GM23338 (cell line): ENCODE data around the gene CPM. TPM values are rescaled to one million over a fixed set of nuclear protein-coding genes. Genes with fewer than 3 reads are reported as not detected.

ENCODE experiments used
- ATAC-seq: fragments of 200-7000 bp; cut with Tn5 transposase; 3 replicates; pipeline ENCODE4 v1.9.1; 2020
- DNase-seq: peaks from one replicate; pipeline ENCODE4 v3.0.0-alpha.2; 2015; ENCODE audit warnings: low spot score
- H2AFZ ChIP-seq: fragments of 200-600 bp; sonication (generic); 2 replicates; pipeline ENCODE4 v1.8.0; 2016; ENCODE audit warnings: antibody characterized with exemption, mild to moderate bottlenecking, moderate library complexity
- H3F3A ChIP-seq: fragments of 200-600 bp; sonication (generic); replicated peaks from 2 replicates; pipeline ENCODE4 v1.8.0; 2017; ENCODE audit warnings: antibody characterized with exemption, mixed run types, low read depth
- H3K27ac ChIP-seq: fragments of 200-600 bp; sonication (generic); 2 replicates; pipeline ENCODE4 v1.6.1; 2016; ENCODE audit warnings: low read depth
- H3K27me3 ChIP-seq: fragments of 200-600 bp; sonication (generic); 2 replicates; pipeline ENCODE4 v1.8.0; 2016; ENCODE audit warnings: mild to moderate bottlenecking, mixed run types, moderate library complexity; ENCODE audit not compliant: insufficient read depth
- H3K36me3 ChIP-seq: fragments of 200-600 bp; sonication (generic); 2 replicates; pipeline ENCODE4 v1.8.0; 2016; ENCODE audit warnings: mild to moderate bottlenecking; ENCODE audit not compliant: insufficient read depth
- H3K4me1 ChIP-seq: fragments of 200-600 bp; sonication (generic); 2 replicates; pipeline ENCODE4 v1.8.0; 2016; ENCODE audit warnings: mild to moderate bottlenecking, moderate library complexity; ENCODE audit not compliant: insufficient read depth
- H3K4me2 ChIP-seq: fragments of 200-600 bp; sonication (generic); 2 replicates; pipeline ENCODE4 v1.7.1; 2017; ENCODE audit warnings: mixed run types
- H3K4me3 ChIP-seq: fragments of 200-600 bp; sonication (generic); 2 replicates; pipeline ENCODE4 v1.6.1; 2016; ENCODE audit warnings: mixed run types
- H3K79me2 ChIP-seq: fragments of 200-600 bp; sonication (generic); replicated peaks from 2 replicates; pipeline ENCODE4 v1.8.0; 2017; ENCODE audit warnings: mild to moderate bottlenecking; ENCODE audit not compliant: insufficient read depth
- H3K9me2 ChIP-seq: fragments of 200-600 bp; sonication (generic); 2 replicates; pipeline ENCODE4 v1.8.0; 2017; ENCODE audit not compliant: insufficient read depth
- H4K20me1 ChIP-seq: fragments of 200-600 bp; sonication (generic); replicated peaks from 2 replicates; pipeline ENCODE4 v1.8.0; 2017; ENCODE audit warnings: mild to moderate bottlenecking; ENCODE audit not compliant: insufficient read depth
- H3K27ac Mint-ChIP-seq: 2 replicates; pipeline ENCODE4 v1.8.0; 2020; ENCODE audit warnings: inconsistent platforms, mild to moderate bottlenecking, moderate library complexity, mixed read lengths
- H3K27me3 Mint-ChIP-seq: 3 replicates; pipeline ENCODE4 v1.8.0; 2022; ENCODE audit warnings: low read depth, mild to moderate bottlenecking, moderate library complexity, mixed read lengths, inconsistent platforms; ENCODE audit not compliant: insufficient read depth, poor library complexity
- H3K36me3 Mint-ChIP-seq: 3 replicates; pipeline ENCODE4 v1.8.0; 2021; ENCODE audit warnings: low read depth, mild to moderate bottlenecking, inconsistent platforms, moderate library complexity, mixed read lengths
- H3K4me1 Mint-ChIP-seq: 3 replicates; pipeline ENCODE4 v1.8.0; 2020; ENCODE audit warnings: mild to moderate bottlenecking, inconsistent platforms, mixed read lengths
- H3K4me3 Mint-ChIP-seq: 3 replicates; pipeline ENCODE4 v1.8.0; 2021; ENCODE audit warnings: moderate library complexity, mild to moderate bottlenecking, inconsistent platforms, mixed read lengths
- H3K9me3 Mint-ChIP-seq: 3 replicates; pipeline ENCODE4 v1.8.0; 2020; ENCODE audit warnings: moderate library complexity, mild to moderate bottlenecking, inconsistent platforms, mixed read lengths
- CREB1 ChIP-seq: fragments of 250-450 bp; sonication (Bioruptor Pico); IDR thresholded peaks from 2 replicates; pipeline ENCODE4 v1.5.0; 2020; ENCODE audit warnings: low read depth, mild to moderate bottlenecking, moderate library complexity
- CTCF ChIP-seq, 2 experiments: fragments of 200-600 bp in 1 of 2; sonication (generic) in 1 of 2; conservative IDR thresholded peaks; 2 replicates each; pipeline versions ENCODE4 v1.5.1 to v1.6.1; 2016 to 2017; ENCODE audit warnings: antibody characterized with exemption in 2 of 2, low read depth in 2 of 2, mild to moderate bottlenecking in 2 of 2, moderate library complexity in 1 of 2
- ETS1 ChIP-seq: IDR thresholded peaks from 2 replicates; pipeline ENCODE4 v1.6.1; 2016; ENCODE audit warnings: antibody characterized with exemption
- EZH2 ChIP-seq: fragments of 200-600 bp; sonication (generic); IDR thresholded peaks from one replicate; pipeline ENCODE4 v1.8.0; 2017; ENCODE audit warnings: antibody characterized with exemption, mild to moderate bottlenecking, low read depth; ENCODE audit not compliant: unreplicated experiment
- EZH2phosphoT487 ChIP-seq: fragments of 200-600 bp; sonication (generic); IDR thresholded peaks from one replicate; pipeline ENCODE4 v1.8.1; 2018; ENCODE audit warnings: antibody characterized with exemption; ENCODE audit not compliant: unreplicated experiment
- JUNB ChIP-seq: IDR thresholded peaks from one replicate; pipeline ENCODE4 v1.6.1; 2016; ENCODE audit warnings: antibody characterized with exemption; ENCODE audit not compliant: unreplicated experiment
- NANOG ChIP-seq: IDR thresholded peaks from 2 replicates; pipeline ENCODE4 v1.6.1; 2016; ENCODE audit warnings: antibody characterized with exemption, borderline replicate concordance
- POLR2AphosphoS5 ChIP-seq: IDR thresholded peaks from 2 replicates; pipeline ENCODE4 v1.6.1; 2016; ENCODE audit warnings: antibody characterized with exemption, low read depth
- REST ChIP-seq: IDR thresholded peaks from one replicate; pipeline ENCODE4 v1.6.1; 2018; ENCODE audit warnings: antibody characterized with exemption; ENCODE audit not compliant: unreplicated experiment
- STAT1 ChIP-seq: IDR thresholded peaks from one replicate; pipeline ENCODE4 v1.6.1; 2016; ENCODE audit warnings: antibody characterized with exemption; ENCODE audit not compliant: unreplicated experiment
- ZNF114 ChIP-seq: fragments of 250-450 bp; sonication (Bioruptor Pico); IDR thresholded peaks from 2 replicates; pipeline ENCODE4 v1.5.0; 2020; ENCODE audit warnings: mild to moderate bottlenecking, moderate library complexity
- ZNF331 ChIP-seq: fragments of 250-450 bp; sonication (Bioruptor Pico); IDR thresholded peaks from 2 replicates; pipeline ENCODE4 v1.5.0; 2020; ENCODE audit warnings: low read depth, mild to moderate bottlenecking, moderate library complexity
- ZNF462 ChIP-seq: fragments of 250-450 bp; sonication (Bioruptor Pico); IDR thresholded peaks from 2 replicates; pipeline ENCODE4 v1.5.0; 2020; ENCODE audit warnings: mild to moderate bottlenecking, moderate library complexity
- polyA plus RNA-seq: library from polyadenylated mRNA; unstranded; fragments of >200 nt; fragmentation: Nextera tagmentation; extraction: Ambion mirVana; gene quantifications from 2 replicates; pipeline ENCODE4 v1.2.1, GENCODE V29; 2016
- total RNA-seq: library from RNA; depleted of rRNA; stranded (reverse); fragments of >200 nt; shearing (Covaris generic); gene quantifications from 2 replicates; pipeline ENCODE4 v1.2.3, GENCODE V29; 2014

Gene CPM
- total and polyA plus RNA-seq, 2 experiments from 2014 or later = 0.37 to 5.8 TPM

GRCh38 chr12:68951652-68952051 lies 18.7 kb upstream of the CPM start:
- peaks cover 8% of the 10 kb centered on the region for H3K36me3 Mint-ChIP-seq
- Histone ChIP-seq H3F3A (no peaks in the 10 kb centered on the region), H3K27me3 (no peaks in the 10 kb centered on the region), H4K20me1 (no peaks in the 10 kb centered on the region), H3K4me1 (no peaks in the 10 kb centered on the region), H3K79me2 (no peaks in the 10 kb centered on the region), H3K4me2 (no peak overlapping the region), H3K27ac (no peak overlapping the region), H2AFZ (no peak overlapping the region), H3K36me3 (no peaks in the 10 kb centered on the region), H3K9me2 (no peaks in the 10 kb centered on the region), H3K4me3 (no peak overlapping the region)
- H3K4me3 Mint-ChIP-seq = no peak overlapping the region
- H3K9me3 Mint-ChIP-seq = peaks cover 12% of the 10 kb centered on the region
- H3K27ac Mint-ChIP-seq = no peak overlapping the region
- no peaks in the 10 kb centered on the region for H3K27me3 Mint-ChIP-seq
- ATAC-seq (no peak), DNase-seq (no peak)
- H3K4me1 Mint-ChIP-seq = no peaks in the 10 kb centered on the region
- TF ChIP-seq NANOG = no peak
- TF ChIP-seq EZH2phosphoT487 = no peak
- no peak for TF ChIP-seq ZNF331 (CRISPR knock-in tag)
- no peak for TF ChIP-seq ZNF462
- TF ChIP-seq STAT1 = no peak
- TF ChIP-seq CTCF (conservative IDR thresholded peaks at IDR 0.05; ENCODE audit: low read depth in 2 of 2) = no peak
- no peak for TF ChIP-seq POLR2AphosphoS5
- TF ChIP-seq EZH2 = no peak
- TF ChIP-seq REST = no peak
- TF ChIP-seq JUNB = no peak
- TF ChIP-seq CREB1 = no peak
- TF ChIP-seq ZNF114 (CRISPR knock-in tag) = no peak
- no peak for TF ChIP-seq ETS1
